ENCODE results near the gene ZNF492. TPM values are rescaled to one million over a fixed set of nuclear protein-coding genes. Genes with fewer than 3 reads are reported as not detected.
"Not testable (repeated sequence)": the region's sequence is repeated elsewhere in the genome, so short reads cannot be mapped to it uniquely, and the experiment has no call there.

ZNF492 gene
- total and polyA plus RNA-seq, 9 of the 15 experiments (the other 6 are each of a cell fraction or from before 2014, with no cell fraction given) = 0.01 to 0.22 (median 0.08) TPM; not detected in 1

- H2AFZ ChIP-seq (ENCODE audit: low read depth, low read length); H3K36me3 ChIP-seq (ENCODE audit: control insufficient read depth, insufficient read depth, low read length); H3K27me3 ChIP-seq (ENCODE audit: control insufficient read depth in 2 of 2, insufficient read depth in 2 of 2, low read length in 2 of 2); H3K27ac ChIP-seq (ENCODE audit: extremely low read depth, low read depth, low read length); H3K4me1 ChIP-seq (replicated peaks in 1 of 2; ENCODE audit: control insufficient read depth in 2 of 2, insufficient read depth in 2 of 2, low read length in 2 of 2); H3K9me1 ChIP-seq (ENCODE audit: control insufficient read depth, insufficient read depth, low read length); POLR2A ChIA-PET; DNase-seq (ENCODE audit: extremely low read depth in 1 of 4, low spot score in 3 of 4); in situ Hi-C loops (cut with MboI); FAIRE-seq; H4K20me1 ChIP-seq (replicated peaks; ENCODE audit: control insufficient read depth, insufficient read depth, low read length); H3K4me2 ChIP-seq (ENCODE audit: insufficient read depth, low read length); H3K4me3 ChIP-seq; ATAC-seq; H3K79me2 ChIP-seq (ENCODE audit: control insufficient read depth, insufficient read depth, low read length); BruUV-seq (replicated peaks); H3K9ac ChIP-seq (ENCODE audit: insufficient read depth in 1 of 2, low read depth in 2 of 2, low read length in 2 of 2); H3K9me3 ChIP-seq (replicated peaks; ENCODE audit: control insufficient read depth, insufficient read depth, low read depth, low read length); CTCF ChIA-PET (ENCODE audit: low intra/inter-chr PET ratio); intact Hi-C loops (cut with micrococcal nuclease): not testable (repeated sequence)
- 0% methylated on average over 2 of the region's 2 CpGs for WGBS (ENCODE audit: insufficient coverage, low coverage, missing lambda C conversion rate)
These were observed 51.4 kb downstream of the ZNF492 start for GRCh38 chr19:22685493-22685892.

GRCh38 chr19:22702661-22703060 is 68.5 kb downstream of the ZNF492 start:
- WGBS (ENCODE audit: insufficient coverage, low coverage, missing lambda C conversion rate) = 4% methylated on average over 4 of the region's 22 CpGs
- FAIRE-seq; in situ Hi-C loops (cut with MboI): not testable (repeated sequence)

GRCh38 chr19:22703096-22703495 is 69.0 kb downstream of the ZNF492 start:
- H3K79me2 ChIP-seq (ENCODE audit: control insufficient read depth, insufficient read depth, low read length); H3K27ac ChIP-seq (ENCODE audit: extremely low read depth, low read depth, low read length); H2AFZ ChIP-seq (ENCODE audit: low read depth, low read length); H3K9me3 ChIP-seq (replicated peaks; ENCODE audit: control insufficient read depth, insufficient read depth, low read depth, low read length); intact Hi-C loops (cut with micrococcal nuclease); H4K20me1 ChIP-seq (replicated peaks; ENCODE audit: control insufficient read depth, insufficient read depth, low read length); H3K9ac ChIP-seq (ENCODE audit: insufficient read depth in 1 of 2, low read depth in 2 of 2, low read length in 2 of 2); BruUV-seq (replicated peaks); H3K4me2 ChIP-seq (ENCODE audit: insufficient read depth, low read length); in situ Hi-C loops (cut with MboI); H3K4me3 ChIP-seq; DNase-seq (ENCODE audit: extremely low read depth in 1 of 4, low spot score in 3 of 4); FAIRE-seq; H3K4me1 ChIP-seq (replicated peaks in 1 of 2; ENCODE audit: control insufficient read depth in 2 of 2, insufficient read depth in 2 of 2, low read length in 2 of 2); CTCF ChIA-PET (ENCODE audit: low intra/inter-chr PET ratio); POLR2A ChIA-PET; H3K36me3 ChIP-seq (ENCODE audit: control insufficient read depth, insufficient read depth, low read length); ATAC-seq; H3K9me1 ChIP-seq (ENCODE audit: control insufficient read depth, insufficient read depth, low read length); H3K27me3 ChIP-seq (ENCODE audit: control insufficient read depth in 2 of 2, insufficient read depth in 2 of 2, low read length in 2 of 2): not testable (repeated sequence)
- WGBS (ENCODE audit: insufficient coverage, low coverage, missing lambda C conversion rate) = 2% methylated on average over 7 of the region's 28 CpGs

More at GRCh38 chr19:22702661-22703060, 68.5 kb downstream of the ZNF492 start:
- CTCF ChIA-PET (ENCODE audit: low intra/inter-chr PET ratio); H3K36me3 ChIP-seq (ENCODE audit: control insufficient read depth, insufficient read depth, low read length); H3K9me1 ChIP-seq (ENCODE audit: control insufficient read depth, insufficient read depth, low read length); H3K9me3 ChIP-seq (replicated peaks; ENCODE audit: control insufficient read depth, insufficient read depth, low read depth, low read length); H3K27ac ChIP-seq (ENCODE audit: extremely low read depth, low read depth, low read length); H3K27me3 ChIP-seq (ENCODE audit: control insufficient read depth in 2 of 2, insufficient read depth in 2 of 2, low read length in 2 of 2); DNase-seq (ENCODE audit: extremely low read depth in 1 of 4, low spot score in 3 of 4); POLR2A ChIA-PET; H4K20me1 ChIP-seq (replicated peaks; ENCODE audit: control insufficient read depth, insufficient read depth, low read length); H3K4me2 ChIP-seq (ENCODE audit: insufficient read depth, low read length); ATAC-seq; H2AFZ ChIP-seq (ENCODE audit: low read depth, low read length); intact Hi-C loops (cut with micrococcal nuclease); H3K4me1 ChIP-seq (replicated peaks in 1 of 2; ENCODE audit: control insufficient read depth in 2 of 2, insufficient read depth in 2 of 2, low read length in 2 of 2); H3K79me2 ChIP-seq (ENCODE audit: control insufficient read depth, insufficient read depth, low read length); H3K4me3 ChIP-seq; BruUV-seq (replicated peaks); H3K9ac ChIP-seq (ENCODE audit: insufficient read depth in 1 of 2, low read depth in 2 of 2, low read length in 2 of 2): not testable (repeated sequence)

Data from K562 (cell line).